GM19452 (cell line): ENCODE results near the gene SDK1.

Source experiments
- ATAC-seq: cut with Tn5 transposase; IDR thresholded peaks from one replicate; pipeline ENCODE4 v1.9.1; 2021; ENCODE audit not compliant: unreplicated experiment

The SDK1 gene

GRCh38 chr7:4025694-4026615 lies 724.9 kb downstream of the SDK1 start:
- no peak for ATAC-seq

GRCh38 chr7:4026941-4027486 lies 726.0 kb downstream of the SDK1 start:
- no peak for ATAC-seq

- no peak for ATAC-seq
Measured at GRCh38 chr7:4028221-4028620, 727.2 kb downstream of the SDK1 start.

- ATAC-seq: no peak
Measured at GRCh38 chr7:4029941-4030340, 728.9 kb downstream of the SDK1 start.

GRCh38 chr7:4030346-4030950 lies 729.4 kb downstream of the SDK1 start:
- no peak for ATAC-seq

- no peak for ATAC-seq
Measured at GRCh38 chr7:4033996-4034395, 732.9 kb downstream of the SDK1 start.

GRCh38 chr7:4037308-4037707 lies 736.3 kb downstream of the SDK1 start:
- ATAC-seq: no peak

- no peak for ATAC-seq
Measured at GRCh38 chr7:4037877-4038276, 736.8 kb downstream of the SDK1 start.

GRCh38 chr7:4040109-4040928 lies 739.3 kb downstream of the SDK1 start:
- ATAC-seq: no peak

GRCh38 chr7:4042402-4043045 lies 741.5 kb downstream of the SDK1 start:
- ATAC-seq: no peak

GRCh38 chr7:4043988-4044387 lies 742.9 kb downstream of the SDK1 start:
- ATAC-seq: no peak

- no peak for ATAC-seq
Measured at GRCh38 chr7:4045450-4045849, 744.4 kb downstream of the SDK1 start.

- ATAC-seq: no peak
Measured at GRCh38 chr7:4045975-4046374, 744.9 kb downstream of the SDK1 start.

- ATAC-seq: no peak
Measured at GRCh38 chr7:4048336-4048735, 747.3 kb downstream of the SDK1 start.

GRCh38 chr7:4049202-4049601 lies 748.1 kb downstream of the SDK1 start:
- ATAC-seq: no peak

- no peak for ATAC-seq
Measured at GRCh38 chr7:4050126-4050660, 749.1 kb downstream of the SDK1 start.

GRCh38 chr7:4051696-4052095 lies 750.6 kb downstream of the SDK1 start:
- no peak for ATAC-seq

GRCh38 chr7:4052130-4052529 lies 751.1 kb downstream of the SDK1 start:
- ATAC-seq: no peak

- no peak for ATAC-seq
Measured at GRCh38 chr7:4054158-4054557, 753.1 kb downstream of the SDK1 start.

GRCh38 chr7:4056552-4057288 lies 755.7 kb downstream of the SDK1 start:
- ATAC-seq: no peak
